HEK293T (cell line): ENCODE measurements around the gene PIAS3.

Source experiments
- ARNT ChIP-seq: fragments of 450-650 bp; IDR thresholded peaks from 2 replicates; pipeline ENCODE4 v1.6.1; 2017; ENCODE audit warnings: mild to moderate bottlenecking
- BHLHE40 ChIP-seq: fragments of 450-650 bp; IDR thresholded peaks from 2 replicates; pipeline ENCODE4 v1.6.1; 2016; ENCODE audit warnings: mild to moderate bottlenecking, moderate library complexity, borderline replicate concordance
- CTBP1 ChIP-seq: fragments of 450-650 bp; IDR thresholded peaks from 2 replicates; pipeline ENCODE4 v1.6.1; 2016; ENCODE audit warnings: borderline replicate concordance
- FOXA1 ChIP-seq: fragments of 450-650 bp; IDR thresholded peaks from 2 replicates; pipeline ENCODE4 v1.6.1; 2016; ENCODE audit warnings: mild to moderate bottlenecking
- FOXK2 ChIP-seq: fragments of 450-650 bp; IDR thresholded peaks from 2 replicates; pipeline ENCODE4 v1.6.1; 2016; ENCODE audit warnings: mild to moderate bottlenecking
- FOXM1 ChIP-seq: fragments of 450-650 bp; IDR thresholded peaks from 2 replicates; pipeline ENCODE4 v1.6.1; 2017; ENCODE audit warnings: mild to moderate bottlenecking, borderline replicate concordance
- HDGF ChIP-seq: fragments of 450-650 bp; IDR thresholded peaks from 2 replicates; pipeline ENCODE4 v1.6.1; 2017; ENCODE audit warnings: antibody characterized with exemption, borderline replicate concordance
- L3MBTL2 ChIP-seq: fragments of 450-650 bp; conservative IDR thresholded peaks from 2 replicates; pipeline ENCODE4 v1.6.1; 2016; ENCODE audit warnings: mild to moderate bottlenecking
- LEF1 ChIP-seq: fragments of 450-650 bp; IDR thresholded peaks from 2 replicates; pipeline ENCODE4 v1.6.1; 2017; ENCODE audit warnings: mild to moderate bottlenecking, borderline replicate concordance
- SP1 ChIP-seq: fragments of 450-650 bp; IDR thresholded peaks from 2 replicates; pipeline ENCODE4 v1.6.1; 2017
- SUZ12 ChIP-seq: fragments of 450-650 bp; IDR thresholded peaks from 2 replicates; pipeline ENCODE4 v1.6.1; 2016; ENCODE audit warnings: mild to moderate bottlenecking
- TARDBP ChIP-seq: fragments of 450-650 bp; IDR thresholded peaks from 2 replicates; pipeline ENCODE4 v1.6.1; 2016
- ZNF384 ChIP-seq: fragments of 450-650 bp; IDR thresholded peaks from 2 replicates; pipeline ENCODE4 v1.6.1; 2016
- TF ChIP-seq, protein P1 (sequence below): fragments of 450-650 bp; IDR thresholded peaks from 2 replicates; pipeline ENCODE4 v1.6.1; 2016

DNA sequence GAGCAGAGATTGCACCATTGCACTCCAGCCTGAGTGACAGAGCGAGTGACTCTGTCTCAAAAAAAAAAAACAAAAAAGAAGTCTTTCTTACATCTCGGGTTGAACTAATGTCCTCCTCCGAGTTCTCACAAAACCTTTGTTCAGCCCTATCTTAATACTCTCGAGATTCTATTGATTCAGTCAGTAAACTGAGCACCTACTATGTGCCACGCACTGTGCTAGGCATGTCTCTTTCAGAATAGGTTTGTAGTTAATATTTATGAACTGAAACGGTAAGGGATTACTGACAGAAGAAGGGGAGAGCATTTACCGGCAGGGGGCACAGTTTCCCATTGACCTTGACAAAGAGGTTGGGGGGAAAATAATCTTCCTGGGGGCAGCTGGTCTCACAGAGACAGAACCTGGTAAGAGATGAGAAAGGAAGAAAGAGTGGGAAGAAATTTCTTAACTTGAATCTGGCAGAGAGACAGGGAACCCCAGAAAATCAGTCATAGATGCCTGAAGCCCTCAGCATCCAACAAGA is 3.4 kb downstream of the PIAS3 start:
- no peak for TF ChIP-seq FOXM1
- no peak for TF ChIP-seq ARNT
- no peak for TF ChIP-seq BHLHE40
- no peak for TF ChIP-seq HDGF
- TF ChIP-seq L3MBTL2: no peak
- TF ChIP-seq SP1: no peak
- TF ChIP-seq, protein P1, sequence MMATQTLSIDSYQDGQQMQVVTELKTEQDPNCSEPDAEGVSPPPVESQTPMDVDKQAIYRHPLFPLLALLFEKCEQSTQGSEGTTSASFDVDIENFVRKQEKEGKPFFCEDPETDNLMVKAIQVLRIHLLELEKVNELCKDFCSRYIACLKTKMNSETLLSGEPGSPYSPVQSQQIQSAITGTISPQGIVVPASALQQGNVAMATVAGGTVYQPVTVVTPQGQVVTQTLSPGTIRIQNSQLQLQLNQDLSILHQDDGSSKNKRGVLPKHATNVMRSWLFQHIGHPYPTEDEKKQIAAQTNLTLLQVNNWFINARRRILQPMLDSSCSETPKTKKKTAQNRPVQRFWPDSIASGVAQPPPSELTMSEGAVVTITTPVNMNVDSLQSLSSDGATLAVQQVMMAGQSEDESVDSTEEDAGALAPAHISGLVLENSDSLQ: no peak
- TF ChIP-seq FOXA1: no peak
- no peak for TF ChIP-seq ZNF384
- TF ChIP-seq SUZ12: no peak
- TF ChIP-seq LEF1: no peak
- no peak for TF ChIP-seq FOXK2
- no peak for TF ChIP-seq TARDBP
- no peak for TF ChIP-seq CTBP1
